ENCODE measurements around the gene AAMP.

Gene AAMP

GRCh38 chr2:218256612-218257350 lies 13.2 kb downstream of the AAMP start:
- H3K4me3 ChIP-seq (ENCODE audit: control insufficient read depth, low read depth, low read length) = no peak overlapping the region
- no peak for TF ChIP-seq CTCF (conservative IDR thresholded peaks at IDR 0.05; ENCODE audit: control insufficient read depth, insufficient read depth, low read depth, low read length)
- DNase-seq (ENCODE audit: low read depth) = no peak

DNA sequence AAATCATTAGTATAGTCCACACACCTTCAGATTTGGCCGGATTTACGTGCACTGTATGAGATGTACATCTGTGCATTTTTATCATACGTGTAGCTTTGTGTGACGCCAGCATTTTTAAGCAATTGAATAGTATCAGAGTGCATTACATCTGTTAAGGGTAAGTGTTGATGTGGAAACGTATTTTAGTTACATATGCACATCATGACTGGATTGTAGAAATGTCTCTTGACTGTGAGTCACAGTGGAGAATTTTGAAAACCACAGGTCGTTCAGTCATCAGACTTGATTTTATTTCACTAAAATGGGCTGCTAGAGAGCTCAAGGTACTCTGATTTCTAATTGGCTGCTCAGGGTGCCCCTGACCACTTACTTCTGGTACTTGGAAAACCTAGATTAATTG lies 14.5 kb downstream of the AAMP start:
- H3K4me3 ChIP-seq (ENCODE audit: control insufficient read depth, low read depth, low read length) = no peak overlapping the region
- DNase-seq (ENCODE audit: low read depth) = peak; percentile 83
- no peak for TF ChIP-seq CTCF (conservative IDR thresholded peaks at IDR 0.05; ENCODE audit: control insufficient read depth, insufficient read depth, low read depth, low read length)

- H3K4me3 ChIP-seq (ENCODE audit: control insufficient read depth, low read depth, low read length) = no peak overlapping the region
- DNase-seq (ENCODE audit: low read depth) = no peak
- TF ChIP-seq CTCF (conservative IDR thresholded peaks at IDR 0.05; ENCODE audit: control insufficient read depth, insufficient read depth, low read depth, low read length) = no peak
These were observed 16.7 kb downstream of the AAMP start for GRCh38 chr2:218253232-218253625.

DNA sequence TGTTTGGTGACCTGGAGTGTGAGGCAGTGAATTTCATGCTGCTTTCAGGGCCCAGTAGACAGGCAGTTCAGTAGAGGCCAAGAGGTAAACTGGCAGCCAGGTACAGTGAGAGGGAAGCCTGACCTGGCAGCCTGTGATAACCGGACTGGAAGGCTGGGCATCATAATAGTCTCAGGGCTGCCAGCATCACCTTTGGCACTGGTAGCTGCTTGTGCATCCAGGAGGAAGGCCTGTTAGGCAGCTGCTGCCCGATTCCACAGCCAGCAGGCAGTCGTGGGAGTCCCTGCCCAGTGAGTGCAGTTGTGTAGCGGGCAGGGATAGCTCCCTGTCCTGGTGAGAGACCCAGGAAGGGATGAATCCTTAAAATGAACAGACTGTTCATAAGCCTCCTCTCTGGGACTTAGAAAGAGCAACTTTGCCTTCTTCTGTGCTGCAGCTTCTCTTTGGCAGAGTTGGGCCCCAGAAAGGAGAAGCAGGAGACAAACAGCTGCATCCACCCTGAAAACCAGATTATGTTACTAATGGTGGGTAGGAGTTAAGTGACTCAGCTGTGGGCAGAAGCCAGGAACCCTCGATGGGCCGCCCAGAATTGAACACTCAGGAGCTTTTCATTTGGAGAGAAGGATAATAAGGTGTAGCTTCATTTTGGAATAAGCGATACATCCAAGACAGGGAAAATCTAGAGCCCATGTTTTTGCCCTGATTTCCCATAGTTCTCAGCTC lies 17.3 kb downstream of the AAMP start:
- peak; percentile 73 for DNase-seq (ENCODE audit: low read depth)
- TF ChIP-seq CTCF (conservative IDR thresholded peaks at IDR 0.05; ENCODE audit: control insufficient read depth, insufficient read depth, low read depth, low read length) = no peak

GRCh38 chr2:218249691-218250090 lies 20.2 kb downstream of the AAMP start:
- DNase-seq (ENCODE audit: low read depth) = no peak
- TF ChIP-seq CTCF (conservative IDR thresholded peaks at IDR 0.05; ENCODE audit: control insufficient read depth, insufficient read depth, low read depth, low read length) = no peak
- no peak overlapping the region for H3K4me3 ChIP-seq (ENCODE audit: control insufficient read depth, low read depth, low read length)

More for the DNA sequence above, 17.3 kb downstream of the AAMP start:
- no peak overlapping the region for H3K4me3 ChIP-seq (ENCODE audit: control insufficient read depth, low read depth, low read length)

DNA sequence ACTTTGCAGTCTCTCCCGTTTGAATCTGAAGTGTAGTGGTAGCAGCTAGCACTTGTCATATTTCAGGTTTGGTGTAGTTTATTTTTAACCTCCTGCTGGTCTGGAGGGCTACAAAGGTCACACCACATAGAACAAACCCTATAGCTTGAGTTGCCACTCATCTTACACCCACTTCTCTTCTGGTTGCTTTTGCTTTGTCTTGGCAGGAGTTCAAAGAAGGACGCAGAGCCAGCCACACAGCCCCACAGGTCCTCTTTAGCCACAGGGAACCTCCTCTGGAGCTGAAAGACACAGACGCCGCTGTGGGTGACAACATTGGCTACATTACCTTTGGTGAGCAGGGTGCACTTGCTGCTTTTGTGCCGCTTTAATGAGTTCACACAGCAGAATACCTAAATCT lies 24.7 kb downstream of the AAMP start:
- no peak for TF ChIP-seq CTCF (conservative IDR thresholded peaks at IDR 0.05; ENCODE audit: control insufficient read depth, insufficient read depth, low read depth, low read length)
- DNase-seq (ENCODE audit: low read depth) = no peak
- H3K4me3 ChIP-seq (ENCODE audit: control insufficient read depth, low read depth, low read length) = no peak overlapping the region
